Measurements from ENCODE around the gene HNRNPUL1. TPM values are rescaled to one million over a fixed set of nuclear protein-coding genes. Genes with fewer than 3 reads are reported as not detected.

Gene HNRNPUL1
- total RNA-seq, 1 experiment from 2014 or later: 266 TPM

- H2AFZ ChIP-seq: no peak overlapping the region
- no peak for DNase-seq
- no peaks in the 10 kb centered on the region; the same call in 1 of the 2 replicates for H3K4me1 ChIP-seq (replicated peaks; ENCODE audit: insufficient read depth)
- H3K4me3 ChIP-seq: no peak overlapping the region
- H3K9me2 ChIP-seq (ENCODE audit: insufficient read depth): no peaks in the 10 kb centered on the region
- ChIA-PET POLR2A (ENCODE audit: unreplicated experiment) (no interaction called here), CTCF (no interaction called here)
- no peaks in the 10 kb centered on the region for H3K9me3 ChIP-seq (ENCODE audit: insufficient read depth, low read depth)
- no peak overlapping the region for H3K27ac ChIP-seq
- H3K4me2 ChIP-seq: no peak overlapping the region
- H3F3A ChIP-seq (ENCODE audit: insufficient read depth, low read depth): peaks cover 21% of the 10 kb centered on the region
- BruUV-seq (replicated peaks): no TSS peak
- peaks cover 3% of the 10 kb centered on the region; the same call in 1 of the 2 replicates for H4K20me1 ChIP-seq (ENCODE audit: insufficient read depth)
- no peaks in the 10 kb centered on the region; the same call in 1 of the 2 replicates for H3K79me2 ChIP-seq (ENCODE audit: low read depth)
- H3K36me3 ChIP-seq (ENCODE audit: low read depth): no peaks in the 10 kb centered on the region
- TF ChIP-seq EZH2 (IDR thresholded peaks at IDR 0.05; ENCODE audit: low read depth): no peak
- no peak for TF ChIP-seq CTCF (conservative IDR thresholded peaks at IDR 0.05)
- intact Hi-C loops (cut with micrococcal nuclease; ENCODE audit: unreplicated experiment): loop anchor here (2.0 to 10.0 kb wide), 2 partner anchors 111 to 255 kb away; partner anchors contain the start of gene CEACAM21
- H3K27me3 ChIP-seq (ENCODE audit: insufficient read depth, low read depth): no peaks in the 10 kb centered on the region
Measured at GRCh38 chr19:41319500-41320184, 55.5 kb downstream of the HNRNPUL1 start.

GRCh38 chr19:41320185-41320518 is 56.0 kb downstream of the HNRNPUL1 start:
- H3K27ac ChIP-seq: no peak overlapping the region
- TF ChIP-seq CTCF (conservative IDR thresholded peaks at IDR 0.05): no peak
- no peak for TF ChIP-seq EZH2 (IDR thresholded peaks at IDR 0.05; ENCODE audit: low read depth)
- H3K9me2 ChIP-seq (ENCODE audit: insufficient read depth): no peaks in the 10 kb centered on the region
- peaks cover 3% of the 10 kb centered on the region; the same call in 1 of the 2 replicates for H4K20me1 ChIP-seq (ENCODE audit: insufficient read depth)
- DNase-seq: no peak
- no peaks in the 10 kb centered on the region for H3K27me3 ChIP-seq (ENCODE audit: insufficient read depth, low read depth)
- H2AFZ ChIP-seq: no peak overlapping the region
- peaks cover 23% of the 10 kb centered on the region for H3F3A ChIP-seq (ENCODE audit: insufficient read depth, low read depth)
- no TSS peak for BruUV-seq (replicated peaks)
- POLR2A ChIA-PET (ENCODE audit: unreplicated experiment): no interaction called here
- no peaks in the 10 kb centered on the region; the same call in 1 of the 2 replicates for H3K4me1 ChIP-seq (replicated peaks; ENCODE audit: insufficient read depth)
- CTCF ChIA-PET: no interaction called here
- H3K4me3 ChIP-seq: no peak overlapping the region
- no peaks in the 10 kb centered on the region for H3K36me3 ChIP-seq (ENCODE audit: low read depth)
- H3K9me3 ChIP-seq (ENCODE audit: insufficient read depth, low read depth): no peaks in the 10 kb centered on the region
- H3K4me2 ChIP-seq: no peak overlapping the region
- no peaks in the 10 kb centered on the region for H3K79me2 ChIP-seq (ENCODE audit: low read depth)
- intact Hi-C loops (cut with micrococcal nuclease; ENCODE audit: unreplicated experiment): loop anchor here (2.0 to 10.0 kb wide), 2 partner anchors 111 to 255 kb away; partner anchors contain the start of gene CEACAM21

- no peak overlapping the region for H3K4me2 ChIP-seq
- H2AFZ ChIP-seq: no peak overlapping the region
- no peaks in the 10 kb centered on the region; the same call in 1 of the 2 replicates for H3K4me1 ChIP-seq (replicated peaks; ENCODE audit: insufficient read depth)
- no peak for DNase-seq
- CTCF ChIA-PET: interaction anchor here (1.8 kb wide), 1 partner anchor 12 kb away, joined by 4 read pairs; no protein-coding TSS in a partner anchor
- no peaks in the 10 kb centered on the region for H3K36me3 ChIP-seq (ENCODE audit: low read depth)
- H3K27ac ChIP-seq: no peak overlapping the region
- no peaks in the 10 kb centered on the region for H3K79me2 ChIP-seq (ENCODE audit: low read depth)
- H3K4me3 ChIP-seq: no peak overlapping the region
- intact Hi-C loops (cut with micrococcal nuclease; ENCODE audit: unreplicated experiment): loop anchor here (2.0 to 10.0 kb wide), 2 partner anchors 110 to 254 kb away; partner anchors contain the start of gene CEACAM21
- POLR2A ChIA-PET (ENCODE audit: unreplicated experiment): interaction anchor here (0.6 kb wide), 1 partner anchor 89 kb away, joined by 3 read pairs; no protein-coding TSS in a partner anchor
- TF ChIP-seq EZH2 (IDR thresholded peaks at IDR 0.05; ENCODE audit: low read depth): no peak
- TF ChIP-seq CTCF (conservative IDR thresholded peaks at IDR 0.05): no peak
- peaks cover 3% of the 10 kb centered on the region; the same call in 1 of the 2 replicates for H4K20me1 ChIP-seq (ENCODE audit: insufficient read depth)
- H3K27me3 ChIP-seq (ENCODE audit: insufficient read depth, low read depth): no peaks in the 10 kb centered on the region
- H3K9me2 ChIP-seq (ENCODE audit: insufficient read depth): no peaks in the 10 kb centered on the region
- H3F3A ChIP-seq (ENCODE audit: insufficient read depth, low read depth): peaks cover 23% of the 10 kb centered on the region
- no TSS peak for BruUV-seq (replicated peaks)
- no peaks in the 10 kb centered on the region for H3K9me3 ChIP-seq (ENCODE audit: insufficient read depth, low read depth)
Measured at GRCh38 chr19:41320568-41320967, 56.4 kb downstream of the HNRNPUL1 start.
